Stimulated activated CD4-positive, alpha-beta T cell treated with anti-CD3 and anti-CD28 coated beads, Interleukin-2, amount 100 ng/mL, for 4 hours (primary cell): ENCODE data around the gene PSMD11.
A peak's percentile ranks its signal among the peaks of the same experiment; 100 is the strongest.
"Not testable (repeated sequence)": the region's sequence is repeated elsewhere in the genome, so short reads cannot be mapped to it uniquely, and the experiment has no call there.

Source experiments
- DNase-seq: peaks from one replicate; pipeline ENCODE4 v3.0.0-alpha.2; 2020; ENCODE audit warnings: low read depth

PSMD11 gene

DNA sequence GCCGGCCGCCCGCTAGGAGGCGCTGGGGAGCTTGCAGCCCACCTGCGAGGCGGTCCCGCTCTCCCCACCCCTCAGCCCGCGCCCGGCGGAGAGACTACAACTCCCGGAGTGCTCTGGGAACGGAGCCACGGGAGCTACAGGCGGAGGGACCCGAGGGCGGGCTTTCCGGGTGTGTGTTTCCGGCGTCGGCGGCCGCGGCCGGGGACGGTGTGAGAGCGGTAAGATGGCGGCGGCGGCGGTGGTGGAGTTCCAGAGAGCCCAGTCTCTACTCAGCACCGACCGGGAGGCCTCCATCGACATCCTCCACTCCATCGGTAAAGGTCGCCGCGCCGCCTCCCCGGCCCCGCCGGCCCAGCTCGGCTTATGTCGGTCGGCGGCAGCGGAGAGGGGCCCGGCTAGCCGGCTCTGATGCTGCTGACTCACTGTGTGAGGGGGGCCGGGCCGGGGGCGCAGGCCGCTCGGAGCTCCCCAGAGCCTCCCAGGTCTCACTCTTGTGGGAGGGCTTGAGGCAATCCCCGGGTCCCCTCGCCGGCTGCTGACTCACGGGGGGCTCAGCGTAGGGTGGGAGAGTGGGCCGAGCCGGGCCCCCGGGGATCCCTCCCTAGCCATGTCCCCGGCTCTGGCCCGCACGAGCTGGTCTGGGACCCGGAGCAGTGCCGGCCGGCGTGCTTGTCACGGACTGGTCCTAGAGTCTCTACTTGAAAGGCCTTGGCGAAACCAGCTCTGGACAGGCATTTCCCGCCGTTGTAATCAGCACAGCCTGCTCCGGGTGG, at the start of gene PSMD11:
TSS of gene PSMD11 (plus strand) at position 210 of the 773 bp plus-strand sequence. CDS start at position 224, 14 bp downstream.
- DNase-seq: peak; percentile 99

DNA sequence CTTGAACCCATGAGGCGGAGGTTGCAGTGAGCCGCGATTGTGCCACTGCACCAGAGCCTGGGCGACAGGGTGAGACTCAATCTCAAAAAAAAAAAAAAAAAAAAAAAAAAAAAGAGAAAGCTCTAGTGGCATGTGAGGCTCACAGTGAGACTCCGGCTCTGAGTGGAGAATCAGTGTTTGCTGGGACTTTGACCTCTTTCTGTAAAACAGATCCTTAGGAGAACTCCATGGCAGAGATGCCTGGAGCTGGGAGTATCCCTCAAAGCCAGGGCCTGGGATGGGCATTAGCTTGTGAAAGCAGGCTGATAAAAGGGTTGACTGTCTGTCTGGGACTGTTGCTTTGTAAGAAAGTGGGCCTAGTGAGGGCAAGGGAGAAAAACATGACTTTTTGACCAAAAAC, 48.0 kb upstream of the PSMD11 start:
- no peak for DNase-seq

DNA sequence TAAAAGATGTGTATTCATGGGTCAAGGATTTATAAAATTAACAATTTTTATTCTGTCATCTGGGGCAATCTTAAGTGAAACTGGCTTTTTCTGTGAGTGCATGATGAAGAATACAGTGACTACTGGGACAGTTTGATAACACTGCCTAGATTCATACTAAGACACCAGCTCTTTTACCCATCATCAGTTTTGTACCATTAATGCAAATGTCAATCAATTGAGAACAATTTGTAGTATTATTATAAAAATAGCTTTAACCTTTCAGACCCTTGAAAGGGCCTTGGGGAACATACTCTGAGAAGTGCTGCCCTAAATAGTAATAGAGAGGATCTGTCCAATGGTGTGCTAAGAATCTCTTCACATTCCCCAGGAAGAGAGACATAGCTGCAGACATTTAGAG, 45.4 kb upstream of the PSMD11 start:
- no peak for DNase-seq

- not testable (repeated sequence) for DNase-seq
Measured at GRCh38 chr17:32410085-32410484, 34.2 kb upstream of the PSMD11 start.

GRCh38 chr17:32426894-32427293, 17.4 kb upstream of the PSMD11 start:
- DNase-seq: no peak

GRCh38 chr17:32429598-32429997, 14.7 kb upstream of the PSMD11 start:
- no peak for DNase-seq

DNA sequence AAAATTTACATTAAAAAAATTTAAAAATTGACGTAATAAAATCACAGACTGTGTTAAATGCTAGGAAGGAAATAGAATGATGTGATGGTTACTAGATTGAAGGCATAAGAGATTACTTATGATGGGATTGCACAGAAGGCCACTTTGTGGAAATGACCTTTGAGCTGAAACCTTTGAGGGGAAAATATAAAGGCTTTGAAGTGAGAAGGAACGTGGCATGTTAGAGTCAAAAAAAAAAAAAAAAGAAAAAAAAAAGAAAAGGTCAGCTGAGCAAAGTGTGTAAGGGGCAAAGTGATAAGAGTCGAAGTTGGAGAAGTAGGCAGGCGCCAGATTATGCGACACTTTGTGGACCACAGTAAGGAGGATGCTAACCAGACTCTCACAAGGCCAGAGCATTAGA, 3.6 kb upstream of the PSMD11 start:
- no peak for DNase-seq

GRCh38 chr17:32441886-32442285, 2.4 kb upstream of the PSMD11 start:
- no peak for DNase-seq

- no peak for DNase-seq
Measured at GRCh38 chr17:32443827-32444300, 446 bp upstream of the PSMD11 start.

DNA sequence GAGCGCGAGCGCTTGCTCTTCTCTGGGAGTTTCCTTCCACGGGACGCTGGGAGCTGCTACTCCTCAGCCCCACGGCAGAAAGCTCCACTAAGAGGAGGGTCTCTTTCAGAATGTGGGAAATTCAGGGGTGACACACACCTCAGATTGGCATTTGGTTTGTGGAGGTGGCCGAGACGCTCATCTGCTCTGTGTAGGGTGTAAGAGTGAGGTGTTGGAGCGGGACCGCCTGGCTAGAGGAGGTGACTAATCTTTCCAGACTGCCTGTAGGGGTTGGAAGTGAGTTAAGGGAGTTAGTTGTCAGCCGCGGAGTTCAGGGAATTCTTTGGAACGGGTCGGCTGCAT, 735 bp downstream of the PSMD11 start:
- peak; percentile 24 for DNase-seq

DNA sequence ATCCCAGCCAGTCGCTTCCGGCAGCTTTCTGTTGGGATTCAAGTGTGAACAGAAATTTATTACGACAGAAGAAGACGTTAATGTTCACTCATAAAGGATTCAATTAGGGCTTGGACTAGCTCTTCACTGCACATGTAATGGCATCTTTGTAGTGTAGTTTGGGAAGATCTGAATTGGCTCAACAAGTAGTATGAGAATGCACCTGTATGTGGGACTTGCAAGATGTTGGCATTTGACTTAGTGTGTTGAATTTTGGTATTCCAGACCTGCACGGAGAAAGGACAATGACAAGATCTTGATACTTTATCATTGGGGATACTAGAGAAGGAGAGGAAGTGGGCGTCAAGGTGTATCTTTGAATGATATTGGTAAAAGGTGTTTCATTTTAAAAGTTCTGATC, 1.2 kb downstream of the PSMD11 start:
- no peak for DNase-seq

GRCh38 chr17:32445971-32446370, 1.7 kb downstream of the PSMD11 start:
- no peak for DNase-seq

DNA sequence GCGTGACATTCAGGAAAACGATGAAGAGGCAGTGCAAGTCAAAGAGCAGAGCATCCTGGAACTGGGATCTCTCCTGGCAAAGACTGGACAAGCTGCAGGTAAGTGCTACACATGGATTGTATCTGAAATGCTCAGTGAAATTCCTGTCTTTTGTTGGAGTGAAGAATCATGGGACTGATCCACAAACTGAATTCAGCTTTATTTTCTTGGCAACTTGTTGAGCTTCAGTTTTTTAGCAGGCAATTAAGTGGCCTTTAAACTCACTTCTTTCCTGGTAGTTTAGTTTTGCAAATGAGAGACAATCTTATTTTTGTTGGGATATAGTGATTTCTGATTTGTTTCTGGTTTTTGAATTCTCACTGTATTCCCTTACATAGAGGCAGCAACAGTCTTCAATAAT, 2.6 kb downstream of the PSMD11 start:
- no peak for DNase-seq

DNA sequence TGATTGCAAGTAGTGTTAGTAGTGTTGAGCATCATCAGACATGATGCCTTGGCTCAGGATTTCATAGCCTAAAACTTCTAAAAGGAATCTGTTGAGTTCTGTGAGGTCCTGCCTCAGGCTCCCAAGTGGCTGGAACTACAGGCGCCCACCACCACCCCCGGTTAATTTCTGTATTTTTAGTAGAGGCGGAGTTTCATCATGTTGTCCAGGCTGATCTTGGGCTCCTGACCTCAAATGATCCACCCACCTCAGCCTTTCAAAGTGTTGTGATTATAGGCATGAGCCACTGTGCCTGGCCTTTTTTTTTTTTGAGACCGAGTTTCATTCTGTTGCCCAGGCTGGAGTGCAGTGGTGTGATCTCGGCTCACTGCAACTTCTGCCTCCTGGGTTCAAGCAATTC, 5.7 kb downstream of the PSMD11 start:
- DNase-seq: no peak

- DNase-seq: not testable (repeated sequence)
Measured at GRCh38 chr17:32450379-32450778, 6.1 kb downstream of the PSMD11 start.

- no peak for DNase-seq
Measured at GRCh38 chr17:32451879-32452278, 7.6 kb downstream of the PSMD11 start.

GRCh38 chr17:32452281-32452680, 8.0 kb downstream of the PSMD11 start:
- DNase-seq: no peak

GRCh38 chr17:32453370-32453769, 9.1 kb downstream of the PSMD11 start:
- DNase-seq: no peak

- no peak for DNase-seq
Measured at GRCh38 chr17:32458371-32458770, 14.1 kb downstream of the PSMD11 start.

- no peak for DNase-seq
Measured at GRCh38 chr17:32460054-32460453, 15.7 kb downstream of the PSMD11 start.

DNA sequence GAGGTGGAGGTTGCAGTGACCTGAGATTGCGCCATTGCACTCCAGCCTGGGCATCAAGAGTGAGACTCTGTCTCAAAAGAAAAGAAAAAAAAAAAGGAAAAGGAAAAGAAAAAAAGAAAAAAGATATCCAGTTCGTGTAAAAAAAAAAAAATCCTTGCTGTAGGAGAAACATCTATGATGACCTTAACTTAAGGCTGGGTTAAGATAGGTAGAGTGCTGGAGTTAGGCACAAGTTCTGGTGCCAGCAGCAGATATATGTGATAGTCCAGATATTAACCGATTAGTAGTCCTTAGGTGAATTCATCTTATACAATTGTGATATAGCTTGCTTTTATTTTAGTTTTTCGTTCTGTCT, 17.2 kb downstream of the PSMD11 start:
- DNase-seq: no peak

DNA sequence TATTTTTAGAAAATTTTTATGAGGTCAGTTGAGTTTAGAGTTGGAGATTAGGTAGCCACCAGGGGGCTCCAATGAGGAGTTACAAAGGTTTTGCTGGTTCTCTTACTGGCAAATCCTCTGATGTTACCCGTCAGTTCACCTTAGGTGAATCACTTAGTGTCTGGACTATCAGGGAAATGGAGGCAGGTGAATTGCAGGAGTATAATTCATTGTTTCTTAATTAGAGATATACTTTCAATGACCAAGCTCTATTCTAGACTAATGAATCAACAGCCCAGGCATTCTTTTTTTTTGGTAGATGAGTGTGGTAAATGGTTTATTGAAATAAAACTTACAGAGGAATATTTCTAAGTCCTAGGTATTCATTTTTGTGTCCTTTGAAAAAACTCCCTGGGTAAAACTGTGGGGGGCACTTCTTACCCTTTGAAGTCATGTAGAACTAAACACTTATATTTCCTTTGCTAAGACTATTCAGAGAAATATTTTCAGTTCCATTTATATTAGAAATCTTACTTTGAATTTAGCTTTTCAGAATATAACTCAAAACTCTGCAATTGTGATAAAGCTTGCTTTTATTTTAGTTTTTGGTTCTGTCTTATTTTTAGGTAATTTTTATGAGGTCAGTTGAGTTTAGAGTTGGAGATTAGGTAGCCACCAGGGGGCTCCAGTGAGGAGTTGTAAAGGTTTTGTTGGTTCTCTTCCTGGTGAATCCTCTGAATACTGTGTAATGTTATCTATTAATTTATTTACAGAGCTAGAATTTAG, 17.7 kb downstream of the PSMD11 start:
- DNase-seq: peak; percentile 53

- DNase-seq: no peak
Measured at GRCh38 chr17:32463304-32463703, 19.0 kb downstream of the PSMD11 start.

DNA sequence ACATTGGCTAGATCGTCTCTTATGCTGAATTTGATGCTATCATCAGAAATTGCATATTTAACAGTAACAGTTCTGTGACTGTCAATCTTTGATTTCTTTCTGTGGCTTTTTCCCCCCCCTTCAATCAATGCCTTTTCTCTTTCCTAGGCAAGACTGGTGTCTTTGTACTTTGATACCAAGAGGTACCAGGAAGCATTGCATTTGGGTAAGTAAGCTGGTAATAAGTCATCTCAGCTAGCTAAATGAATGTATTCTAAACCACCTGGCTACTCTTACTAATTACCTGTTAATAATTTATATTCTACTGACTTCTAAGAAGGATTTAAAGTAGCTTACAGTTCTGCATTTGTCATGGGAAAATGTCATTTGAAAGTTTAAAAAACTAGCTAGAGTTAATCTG, 20.1 kb downstream of the PSMD11 start:
- DNase-seq: no peak
